ENCODE data around the gene LRP1-AS.

LRP1-AS gene

DNA sequence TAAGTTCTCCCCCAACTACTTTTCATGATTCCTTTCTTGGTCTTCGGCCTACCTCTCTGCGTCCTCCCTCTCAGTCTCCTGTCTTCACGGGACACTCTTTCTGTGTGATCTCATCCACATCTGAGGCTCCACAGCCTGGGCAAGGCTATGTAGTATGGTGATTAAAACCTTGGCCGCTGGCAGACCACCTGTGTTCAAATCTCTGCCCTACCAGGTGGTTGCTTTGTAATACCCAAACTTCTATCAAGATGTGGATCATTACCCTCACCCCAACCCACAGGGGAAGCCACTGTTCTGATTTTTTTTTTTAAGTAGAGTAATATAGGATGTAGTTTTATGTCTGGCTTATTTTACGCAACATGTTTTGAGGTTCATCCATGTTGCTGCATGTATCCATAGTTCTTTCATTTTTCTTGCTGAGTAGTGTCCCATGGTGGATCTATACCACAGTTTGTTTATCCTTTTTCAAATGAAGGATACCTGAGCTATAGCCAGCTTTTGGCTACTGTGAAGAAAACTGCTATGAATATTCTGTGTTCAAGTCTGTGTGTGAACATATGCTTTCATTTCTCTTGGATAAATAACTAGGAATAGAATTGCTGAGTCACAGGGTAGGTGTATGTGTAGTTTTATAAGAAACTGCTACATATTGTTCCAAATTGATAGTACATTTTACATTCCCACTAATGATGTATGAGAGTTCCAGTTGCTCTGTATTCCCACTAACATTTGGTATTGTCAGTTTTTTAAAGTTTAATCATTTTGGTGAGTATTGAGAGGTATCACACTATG, 27.9 kb downstream of the LRP1-AS start:
- DNase-seq (ENCODE audit: low read depth), result no peak

- DNase-seq (ENCODE audit: low read depth), result no peak
Observed at GRCh38 chr12:57118711-57119271, 28.6 kb downstream of the LRP1-AS start.

DNA sequence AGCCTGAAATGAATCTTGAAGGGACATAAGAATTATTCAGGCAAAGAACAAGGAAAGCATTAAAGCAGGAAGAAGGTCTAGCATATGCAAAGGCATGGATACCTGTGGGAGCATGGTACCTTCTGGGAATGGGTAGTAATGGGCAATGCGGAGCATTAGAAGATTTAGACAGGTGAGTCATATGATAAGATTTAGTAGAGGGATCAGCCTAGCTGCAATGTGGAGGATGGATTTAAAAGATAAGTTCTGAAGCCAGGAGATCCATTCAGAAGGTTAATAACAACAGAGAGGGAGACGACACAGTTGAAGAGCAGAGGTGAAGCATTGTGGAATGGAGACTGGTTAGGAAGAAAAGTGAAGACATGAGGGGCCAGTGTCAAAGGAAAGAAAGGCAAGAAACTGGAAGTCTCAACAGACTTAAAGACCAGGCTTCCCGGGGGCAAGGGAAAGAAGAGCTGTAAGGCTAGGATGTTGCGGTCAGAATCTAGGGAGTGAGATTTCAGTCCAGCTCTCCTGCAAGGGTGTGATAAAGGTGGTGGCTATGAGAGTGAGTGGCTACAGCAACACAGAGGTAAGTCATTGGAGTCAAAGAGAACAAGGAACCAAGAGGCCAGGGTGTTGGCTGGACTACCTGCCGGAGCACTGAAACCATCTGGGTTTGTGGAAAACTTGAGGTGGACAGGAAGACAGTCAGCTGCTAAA, 30.7 kb downstream of the LRP1-AS start:
- DNase-seq (ENCODE audit: low read depth), result no peak

DNA sequence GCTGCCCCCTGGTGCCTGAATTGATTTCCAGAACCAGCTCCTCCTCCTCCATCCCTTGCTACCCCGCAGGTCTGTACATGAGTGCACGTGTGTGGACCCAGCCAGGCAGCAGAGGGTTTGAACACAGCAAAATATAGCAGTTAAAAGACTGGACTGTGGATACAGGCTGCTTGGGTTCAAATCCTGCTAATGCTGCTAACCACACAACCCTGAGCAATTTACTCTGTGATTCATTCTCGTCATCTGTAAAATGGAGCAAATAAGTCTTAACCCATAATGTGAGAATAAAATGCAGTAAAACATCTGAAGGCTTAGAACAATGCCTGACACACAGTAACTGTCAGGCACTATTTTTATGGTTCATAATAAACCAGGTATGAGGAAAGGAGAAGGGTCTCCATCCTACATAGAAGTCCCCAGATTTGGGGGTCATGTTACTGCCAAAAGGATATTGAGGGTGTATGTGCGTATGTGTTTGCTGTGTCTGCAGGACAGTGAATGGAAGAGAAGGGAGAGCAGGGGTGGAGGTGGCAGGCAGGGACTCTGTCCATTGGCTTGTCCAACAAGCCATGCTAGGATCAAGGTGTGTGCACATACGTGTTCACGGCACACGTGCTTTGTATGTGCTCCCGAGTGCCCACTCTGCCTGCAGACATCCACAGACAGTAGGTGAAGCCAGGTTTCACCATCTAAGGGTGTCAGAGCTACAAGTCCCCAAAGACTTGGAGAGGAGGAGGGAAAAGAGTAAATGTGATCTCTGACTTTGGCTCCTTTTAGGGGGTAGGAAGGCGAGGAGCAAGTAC, 34.7 kb downstream of the LRP1-AS start:
- DNase-seq (ENCODE audit: low read depth), result no peak

GRCh38 chr12:57111031-57111734, 36.2 kb downstream of the LRP1-AS start, which contains the start of gene STAT6:
Gene STAT6 (minus strand): TSS chr12:57111362. CDS start chr12:57108278, 3,084 bp downstream.
- peak; percentile 78 for DNase-seq (ENCODE audit: low read depth)

DNA sequence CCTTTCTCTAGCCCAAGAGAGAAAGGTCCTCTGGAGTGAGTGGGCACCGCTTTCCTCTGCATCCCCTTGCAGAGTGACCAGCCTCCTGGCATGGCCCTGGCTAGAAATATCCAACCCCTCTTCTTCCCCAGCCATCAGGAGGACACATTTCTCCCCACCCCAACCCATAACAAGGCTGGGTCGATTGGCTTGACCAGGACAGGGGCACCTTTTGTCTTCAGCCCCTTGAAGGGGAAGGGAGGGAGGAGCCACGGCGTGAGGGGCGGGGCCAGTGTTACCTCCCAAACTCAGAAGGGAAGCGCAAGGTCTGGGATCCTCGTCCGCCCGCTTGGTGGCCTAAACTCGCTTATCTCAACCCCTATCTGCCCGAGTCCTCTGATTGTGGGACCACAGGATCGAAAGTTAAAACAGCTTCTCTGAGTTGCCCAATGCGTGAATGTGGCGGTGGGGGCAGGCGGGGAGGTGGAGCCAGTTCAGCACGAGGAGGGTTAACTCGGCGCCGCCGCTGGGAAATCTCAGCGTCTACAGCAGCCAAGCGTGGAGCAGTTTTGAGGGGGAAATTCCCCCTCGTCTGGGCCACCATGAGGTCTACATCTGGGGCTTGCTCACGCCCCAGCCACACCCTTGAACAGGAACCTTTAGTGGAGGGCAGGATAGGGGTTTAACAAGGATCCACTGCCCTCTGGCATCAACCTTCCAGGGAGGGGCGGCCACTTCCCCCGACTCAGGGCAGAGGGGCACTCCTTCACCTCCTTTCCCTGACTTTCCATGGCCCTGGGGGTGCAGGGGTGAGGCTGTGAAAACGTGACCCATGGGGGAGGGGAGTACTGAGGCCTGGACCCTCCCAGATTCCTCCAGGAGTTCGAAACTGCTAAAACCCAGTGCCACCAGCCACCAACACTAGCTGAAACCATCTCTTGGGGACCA, 37.1 kb downstream of the LRP1-AS start:
- peak; percentile 73 for DNase-seq (ENCODE audit: low read depth)

- no peak for DNase-seq (ENCODE audit: low read depth)
Observed at GRCh38 chr12:57109207-57110103, 38.0 kb downstream of the LRP1-AS start.

DNA sequence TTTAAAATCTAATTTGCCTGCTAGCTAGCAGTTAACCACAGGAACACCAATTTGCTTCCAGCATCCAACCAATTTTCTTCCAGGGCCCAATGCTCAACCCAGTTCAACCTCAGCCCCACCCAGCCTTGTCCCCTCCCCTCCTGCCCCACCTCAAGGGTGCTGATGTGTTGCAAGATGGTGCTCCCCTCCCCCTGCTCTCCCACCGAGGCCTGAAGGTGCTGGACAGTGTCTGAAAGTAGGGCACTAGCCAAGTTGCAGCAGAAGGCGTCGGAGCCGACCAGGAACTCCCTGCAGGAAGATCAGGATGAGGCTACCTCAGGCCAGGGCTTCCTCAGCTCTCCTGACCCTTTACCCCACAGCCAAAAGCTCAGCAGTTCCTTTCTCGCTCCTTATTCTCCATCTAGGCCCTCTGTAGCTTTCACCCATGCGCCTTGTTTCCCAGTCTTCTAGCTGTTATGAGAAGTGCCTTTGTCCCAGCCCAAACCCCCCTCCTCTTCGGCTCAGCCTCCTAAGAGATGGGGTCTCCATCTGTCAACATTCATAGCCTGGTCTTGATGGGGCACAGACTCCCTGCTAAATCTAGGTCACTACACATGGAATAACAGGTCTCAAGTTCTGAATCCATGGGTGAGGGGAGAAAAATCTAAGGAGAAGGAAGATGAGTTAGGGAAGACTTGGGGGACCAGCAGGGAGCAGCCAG, 39.8 kb downstream of the LRP1-AS start:
- no peak for DNase-seq (ENCODE audit: low read depth)

DNA sequence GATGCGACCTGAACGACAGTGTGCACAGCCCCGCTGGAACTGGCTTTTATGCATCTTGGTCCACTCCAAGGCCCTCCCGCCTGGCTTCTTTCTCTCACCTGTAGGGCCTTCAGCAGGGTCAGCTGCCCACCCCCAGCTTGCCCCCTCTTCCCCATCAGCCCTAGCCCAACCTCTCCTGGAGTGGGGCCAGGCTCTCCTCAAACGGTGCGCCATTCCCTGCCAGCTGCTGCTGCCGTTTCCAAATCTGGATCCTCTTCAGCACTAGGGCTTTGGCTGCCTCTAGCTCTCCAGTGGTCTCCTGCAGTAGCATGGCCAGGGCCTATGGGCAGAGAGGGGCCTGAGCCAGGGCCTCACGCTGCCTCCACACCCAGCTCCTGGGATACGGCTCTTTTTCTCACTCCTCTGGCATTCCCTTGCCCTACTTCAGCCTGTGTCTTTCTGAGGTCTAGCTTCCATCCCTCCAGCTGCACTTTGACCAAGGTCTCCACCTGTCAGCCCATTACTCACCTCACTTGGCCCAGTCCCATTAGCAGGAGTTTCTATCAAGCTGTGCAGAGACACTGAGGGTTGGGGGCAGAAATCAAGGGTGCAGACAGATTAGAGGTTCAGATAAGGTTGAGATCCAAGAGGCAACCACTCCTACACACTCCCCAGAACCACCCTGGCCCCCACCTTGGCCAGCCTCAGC, 41.3 kb downstream of the LRP1-AS start:
- DNase-seq (ENCODE audit: low read depth), result no peak

DNA sequence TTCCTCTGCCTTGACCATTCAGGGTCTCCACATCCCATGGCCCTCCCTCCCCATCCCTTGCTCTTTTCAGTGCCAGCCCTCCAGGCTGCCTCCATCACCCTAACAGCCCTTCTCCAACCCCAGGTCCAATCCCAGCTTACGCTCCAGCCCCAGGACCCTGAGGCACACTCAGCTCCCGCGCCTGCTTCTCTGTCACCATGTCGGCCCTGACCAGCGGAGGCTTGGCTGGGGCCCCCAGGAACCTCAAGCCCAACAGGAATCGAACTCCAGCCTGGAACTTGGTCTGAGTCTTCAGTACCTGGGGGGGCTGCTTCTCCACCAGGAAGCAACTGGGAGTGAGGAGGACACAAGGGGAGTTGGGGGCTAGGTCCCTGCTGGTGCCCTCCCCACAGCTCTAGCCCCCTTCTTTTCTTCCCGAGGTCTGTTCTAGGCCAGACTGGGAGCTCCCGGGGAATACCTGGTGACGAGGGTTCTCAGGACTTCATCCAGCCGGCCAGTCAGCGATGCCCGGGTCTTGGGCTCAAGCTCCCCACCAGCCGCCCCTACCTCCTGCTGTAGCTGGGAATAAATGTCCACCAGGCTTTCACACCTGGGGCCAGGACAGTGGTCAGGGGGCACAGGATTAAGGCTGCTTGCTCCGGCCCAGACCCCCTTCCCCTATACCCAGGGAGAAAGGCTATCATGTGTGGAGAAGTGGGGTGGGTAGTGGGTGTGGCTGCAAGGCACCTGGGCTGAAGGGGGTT, 42.2 kb downstream of the LRP1-AS start:
- DNase-seq (ENCODE audit: low read depth), result no peak

DNA sequence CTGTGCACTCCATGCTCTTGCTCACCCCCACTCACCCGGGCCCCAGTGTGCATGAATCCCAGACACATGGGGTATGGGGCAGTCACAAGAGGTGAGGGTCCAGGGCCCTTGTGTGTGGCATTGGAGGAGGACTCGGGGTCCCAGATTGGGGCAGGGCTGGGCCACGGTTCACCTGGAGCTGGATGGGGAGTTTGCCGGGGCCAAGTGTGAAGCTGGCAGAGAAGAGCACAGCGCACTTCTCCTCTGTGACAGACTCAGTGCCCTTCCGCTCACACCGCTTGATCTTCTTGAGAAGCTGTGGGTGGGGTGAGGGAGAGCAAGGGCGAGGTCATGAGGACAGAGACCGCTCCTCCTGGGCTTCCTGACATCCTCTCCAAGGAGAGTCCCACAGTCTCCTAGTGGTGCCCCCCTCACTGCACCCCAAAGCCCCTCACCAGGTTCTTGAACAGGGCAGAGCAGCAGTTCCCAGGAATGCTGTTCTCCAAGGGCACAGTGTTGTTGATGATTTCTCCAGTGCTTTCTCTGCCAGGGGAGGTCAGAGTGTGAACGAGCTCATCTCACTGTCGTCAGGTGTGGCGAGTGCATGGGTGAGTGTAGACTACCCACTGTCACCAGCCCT, 43.0 kb downstream of the LRP1-AS start:
- DNase-seq (ENCODE audit: low read depth), result no peak

DNA sequence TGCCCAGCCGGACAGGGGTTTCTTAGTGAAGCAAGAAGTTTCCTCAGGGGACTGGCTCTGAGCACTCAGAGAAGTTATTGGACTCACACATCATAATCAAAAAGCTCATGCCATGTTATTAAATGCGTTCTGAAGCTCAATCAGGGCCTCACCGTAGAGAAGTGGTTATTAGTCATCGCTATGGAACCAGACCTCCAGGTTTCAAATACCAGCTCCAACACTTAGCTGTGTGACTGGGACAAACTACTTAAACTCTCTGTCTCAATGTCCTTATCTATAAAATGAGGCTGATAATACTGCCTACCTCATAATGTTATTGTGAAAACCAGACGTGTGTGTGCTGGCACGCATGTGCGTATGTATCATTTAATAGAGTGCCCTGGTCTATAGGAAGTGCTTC, 43.6 kb downstream of the LRP1-AS start:
- DNase-seq (ENCODE audit: low read depth), result no peak

GRCh38 chr12:57101892-57102695, 45.3 kb downstream of the LRP1-AS start:
- no peak for DNase-seq (ENCODE audit: low read depth)

- no peak for DNase-seq (ENCODE audit: low read depth)
Observed at GRCh38 chr12:57099766-57100165, 47.7 kb downstream of the LRP1-AS start.

DNA sequence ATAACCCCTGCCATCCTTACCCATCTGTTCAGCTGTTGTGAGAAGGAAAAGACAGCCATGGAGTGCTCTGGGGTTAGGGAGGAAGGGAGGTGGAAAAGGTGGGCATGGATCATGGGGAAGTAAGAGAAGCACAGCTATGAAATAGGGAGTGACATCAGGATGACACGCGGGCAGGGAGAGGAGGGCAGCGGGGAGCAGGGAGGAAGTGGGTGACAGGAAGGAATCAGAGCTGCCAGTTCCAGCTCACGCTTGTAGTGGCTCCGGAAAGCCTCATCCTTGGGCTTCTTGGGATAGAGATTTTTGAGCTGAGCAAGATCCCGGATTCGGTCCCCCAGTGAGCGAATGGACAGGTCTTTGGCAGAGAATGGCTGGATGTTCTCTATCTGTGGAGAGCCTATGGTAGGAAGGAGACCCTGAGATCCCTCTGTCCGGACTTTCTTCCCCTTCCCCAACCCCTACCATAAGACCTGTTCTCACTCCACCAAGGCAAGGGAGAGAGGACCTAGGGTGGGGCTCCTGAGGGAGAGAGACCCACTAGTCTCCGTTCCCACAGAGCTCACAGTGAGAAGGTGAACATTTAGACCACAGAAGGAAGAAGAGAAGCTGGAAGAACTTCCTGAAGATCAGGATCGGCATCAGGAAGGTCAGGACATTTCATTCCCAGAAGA, 48.2 kb downstream of the LRP1-AS start:
- DNase-seq (ENCODE audit: low read depth), result no peak

DNA sequence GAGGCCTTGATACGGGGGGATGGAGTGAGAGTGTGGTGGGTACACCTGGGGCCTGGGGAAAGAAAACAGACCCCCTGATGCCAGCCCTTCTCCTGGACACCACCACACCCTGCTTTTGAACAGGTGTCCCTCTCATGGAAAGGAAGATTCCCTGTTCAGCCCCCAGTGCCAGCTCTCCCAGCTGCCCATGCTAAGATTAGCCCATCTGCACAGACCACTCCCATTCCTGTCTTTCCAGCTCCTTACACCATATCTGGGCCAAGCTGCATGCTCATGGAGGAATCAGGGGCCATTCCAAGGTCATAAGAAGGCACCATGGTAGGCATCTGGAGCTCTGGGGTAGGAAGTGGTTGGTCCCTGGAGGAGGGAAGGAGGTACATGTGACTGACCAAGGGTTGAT, 48.9 kb downstream of the LRP1-AS start:
- DNase-seq (ENCODE audit: low read depth), result no peak
